Activated CD4-positive, alpha-beta T cell treated with anti-CD3 and anti-CD28 coated beads, Interleukin-2, Interleukin-6, amounts not matched to agents 100 ng/mL and 50 ng/mL, durations not matched to agents 16 hours and 8 hours (primary cell): ENCODE data around the gene RASGRP1.
A peak's percentile ranks its signal among the peaks of the same experiment; 100 is the strongest.

Source experiments
- DNase-seq: peaks from one replicate; pipeline ENCODE4 v3.0.0-alpha.2; 2020

RASGRP1 gene

DNA sequence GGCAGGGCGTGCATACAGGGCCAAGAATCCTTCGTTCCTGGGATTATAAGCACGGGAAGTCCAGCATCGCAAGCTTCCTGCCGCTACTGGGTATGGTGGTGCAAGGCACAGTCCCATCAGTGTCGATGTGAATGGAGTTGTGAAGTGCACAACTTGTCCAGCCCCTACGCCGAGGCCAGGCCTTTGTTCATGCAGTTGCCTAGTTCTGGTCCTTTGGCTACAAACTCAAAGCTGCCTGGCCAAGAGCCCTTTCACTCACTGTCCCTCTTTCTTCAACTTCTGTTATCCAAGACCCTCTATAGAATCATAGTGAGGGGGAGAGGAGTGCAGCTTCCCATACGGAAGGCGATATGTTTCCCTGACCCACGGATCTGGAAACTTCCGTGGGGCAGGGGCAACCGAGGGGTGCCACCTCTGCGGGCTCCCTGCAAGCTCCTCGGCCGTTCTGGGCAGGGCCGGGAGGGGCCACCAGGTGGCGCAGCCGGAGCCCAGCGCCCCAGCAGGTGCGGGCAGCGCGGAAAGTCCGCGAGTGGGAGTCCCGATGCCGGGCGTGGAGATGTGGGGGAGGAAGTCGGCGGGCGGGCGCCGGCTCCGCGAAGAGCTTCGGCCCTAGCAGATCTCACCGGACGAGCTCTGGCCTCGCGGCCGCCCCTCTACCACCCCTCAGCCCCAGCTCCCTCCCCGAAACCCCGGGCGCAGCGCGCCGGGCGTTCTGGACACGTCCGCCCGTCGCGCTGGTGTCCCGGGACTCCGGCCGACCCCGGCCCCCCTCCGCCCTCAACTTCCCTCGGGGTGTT, 693 bp downstream of the RASGRP1 start:
- peak; percentile 93 for DNase-seq

DNA sequence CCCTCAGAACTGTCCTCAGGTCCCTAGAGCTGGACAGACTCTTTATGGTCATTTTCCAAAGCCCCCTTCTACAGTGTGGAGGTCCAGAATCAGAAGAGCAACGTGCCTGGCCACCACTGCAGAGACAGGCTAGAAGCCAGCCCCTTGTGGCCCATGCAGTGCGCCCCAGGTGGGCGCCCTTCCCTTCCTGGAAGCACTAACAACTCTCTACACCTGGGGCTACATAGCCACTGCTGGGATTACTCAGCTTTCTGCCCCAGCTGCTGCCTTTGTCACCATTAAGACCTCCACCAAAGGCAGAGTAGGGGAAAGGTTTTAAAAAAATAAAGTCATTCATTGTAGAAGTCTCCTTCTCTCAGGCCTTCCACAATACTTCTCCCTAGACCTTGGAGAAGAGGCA, 2.3 kb downstream of the RASGRP1 start:
- peak; percentile 46 for DNase-seq

DNA sequence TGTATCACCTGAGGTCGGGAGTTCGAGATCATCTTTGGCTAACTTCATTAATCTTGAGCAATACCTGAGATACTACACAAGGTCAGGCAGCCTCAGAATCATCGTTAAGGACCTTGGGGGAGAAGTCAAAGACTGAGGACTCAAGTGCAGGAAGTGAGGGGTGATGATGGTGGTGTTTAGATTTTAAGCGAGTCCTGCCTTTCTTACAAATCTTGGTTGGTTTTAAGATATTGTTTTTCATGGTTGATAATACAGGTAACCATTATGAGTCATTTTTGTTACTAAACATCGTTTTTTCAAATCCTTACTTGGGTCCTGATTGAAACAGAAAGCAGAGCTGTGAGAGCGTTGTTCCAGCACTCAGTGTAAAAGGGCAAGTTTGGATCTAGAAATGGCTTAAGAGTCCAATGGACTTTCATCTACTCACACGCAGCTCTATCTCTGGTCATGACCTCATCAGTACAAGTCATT, 4.1 kb downstream of the RASGRP1 start:
- peak; percentile 87 for DNase-seq

DNA sequence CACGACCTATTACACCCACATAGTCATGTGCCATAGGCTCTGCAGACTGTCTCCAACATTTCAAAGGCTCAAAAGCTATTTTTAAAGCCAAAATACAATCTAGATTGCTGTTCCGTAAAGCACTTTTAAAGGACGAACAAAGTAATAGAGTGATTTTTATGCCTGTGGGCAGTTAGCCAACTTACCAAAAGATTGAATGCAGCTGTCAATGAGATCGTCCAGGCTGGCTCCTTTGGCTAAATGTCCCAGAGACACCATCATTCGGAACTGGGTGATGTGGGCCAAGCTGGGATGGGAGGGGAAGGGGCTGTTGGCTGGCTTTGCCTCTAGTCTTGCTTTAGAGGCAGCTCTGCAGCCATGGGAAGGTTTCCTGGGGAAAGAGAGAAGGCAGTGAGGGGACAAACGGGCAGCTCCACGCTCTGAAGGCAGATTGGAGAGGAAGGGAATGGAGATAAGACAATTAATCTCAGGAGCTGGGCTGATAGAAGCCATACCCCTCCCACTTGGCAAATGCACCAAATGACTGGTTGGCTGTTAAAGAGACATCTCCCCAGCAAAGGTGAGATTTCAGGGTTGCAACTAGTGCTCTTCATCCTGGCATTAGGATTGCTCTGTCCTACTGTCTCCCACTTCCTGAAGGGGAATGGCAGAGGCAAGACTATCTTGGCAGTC, 4.8 kb downstream of the RASGRP1 start:
- peak; percentile 47 for DNase-seq

DNA sequence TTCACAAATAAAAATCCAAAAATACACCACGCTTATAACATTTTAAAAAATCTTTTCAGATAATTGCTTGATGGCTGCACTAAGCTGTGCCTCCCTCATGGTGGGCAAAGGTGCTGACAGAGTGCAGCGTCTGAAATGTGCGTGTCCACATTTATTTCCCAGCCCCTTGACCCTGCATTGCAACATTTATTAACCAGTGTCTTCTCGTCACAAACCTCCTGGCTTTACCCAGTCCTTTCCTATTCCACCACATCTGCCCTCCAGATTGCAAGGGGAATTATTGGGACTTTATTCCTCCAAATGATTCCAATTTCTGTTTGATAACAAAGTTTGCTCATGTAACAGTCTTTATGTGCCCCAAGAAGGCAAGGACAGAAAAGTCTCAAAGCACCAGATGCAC, 5.5 kb downstream of the RASGRP1 start:
- DNase-seq, result no peak

DNA sequence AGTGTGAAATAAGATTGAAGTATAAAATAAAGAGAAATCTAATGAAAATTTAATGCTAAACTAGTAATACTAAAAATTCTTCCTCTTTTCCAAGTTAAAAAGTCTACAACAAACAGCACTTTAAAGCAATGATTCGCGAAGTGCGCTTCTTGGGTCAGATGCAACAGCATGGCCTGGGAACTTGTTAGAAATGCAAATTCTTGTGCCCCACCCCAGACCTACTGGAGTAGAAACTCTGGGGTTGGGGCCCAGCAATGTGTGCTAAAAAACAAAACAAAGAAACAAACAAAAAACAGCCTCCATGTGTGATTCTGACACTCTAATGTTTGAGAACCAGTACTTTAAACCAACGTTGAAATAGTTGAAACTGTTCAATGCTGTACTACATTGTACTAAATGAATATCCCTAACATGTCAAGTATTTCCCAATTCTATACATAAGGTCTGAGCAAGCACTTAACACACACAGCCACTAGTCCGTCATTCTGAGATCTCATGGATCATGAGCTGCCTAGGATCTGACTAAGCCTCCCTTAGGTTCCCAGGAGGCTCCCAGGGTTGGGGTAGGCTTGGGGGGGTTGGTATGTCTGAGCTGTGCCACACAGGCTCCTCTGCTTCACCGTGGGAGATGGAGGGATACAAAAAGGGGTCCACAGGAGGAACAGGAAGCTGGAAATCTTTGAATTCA, 6.1 kb downstream of the RASGRP1 start:
- DNase-seq, result no peak

DNA sequence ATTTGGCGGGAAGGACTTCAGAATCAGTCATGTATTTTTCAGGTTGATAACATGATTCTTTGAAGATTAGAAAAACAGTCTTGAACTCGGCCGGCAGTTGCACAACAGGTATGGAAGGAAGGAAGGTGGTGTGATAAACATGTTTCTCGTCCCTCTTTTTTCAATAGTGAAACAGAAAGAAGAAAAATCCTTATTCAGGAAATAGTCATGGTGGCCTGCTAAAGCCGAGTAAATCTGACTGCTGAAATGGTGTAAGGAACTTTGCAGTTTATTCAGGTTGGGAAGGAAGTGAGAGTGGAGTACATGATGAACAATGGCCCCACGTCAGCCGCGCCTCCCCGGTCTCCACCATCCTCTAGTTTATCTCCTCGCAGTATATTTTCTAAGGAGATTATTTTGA, 6.7 kb downstream of the RASGRP1 start:
- peak; percentile 44 for DNase-seq

DNA sequence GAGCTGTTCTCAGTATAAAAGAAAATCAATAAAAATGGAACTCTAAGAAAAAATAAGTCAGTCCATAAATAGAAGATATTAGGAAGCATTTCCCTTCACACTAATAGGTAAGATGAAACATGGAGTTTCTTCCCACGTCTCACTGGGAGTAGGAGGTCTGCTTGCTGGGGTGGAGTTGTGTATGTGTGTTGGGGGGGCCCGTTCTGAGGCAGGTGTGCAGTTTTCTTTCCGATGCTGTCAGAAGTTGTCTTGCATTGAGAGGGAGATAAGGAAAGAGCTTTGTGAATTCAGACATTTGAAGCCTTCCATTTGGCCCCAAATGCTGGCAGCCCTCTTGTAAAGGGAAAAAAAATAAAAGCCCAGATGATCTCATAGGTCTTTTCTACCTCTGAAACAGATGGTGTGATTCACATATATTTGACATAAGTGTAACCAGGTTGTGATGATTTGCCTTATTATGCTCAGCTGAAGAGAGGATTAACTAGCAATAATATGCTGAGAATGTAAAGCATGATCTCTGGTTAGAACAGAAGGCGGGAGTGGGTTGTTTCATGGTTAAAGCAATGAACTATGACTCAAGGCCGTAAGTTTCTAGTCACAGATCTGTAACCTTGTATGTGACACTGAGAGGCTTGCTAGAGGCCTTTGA, 8.8 kb downstream of the RASGRP1 start:
- peak; percentile 68 for DNase-seq

DNA sequence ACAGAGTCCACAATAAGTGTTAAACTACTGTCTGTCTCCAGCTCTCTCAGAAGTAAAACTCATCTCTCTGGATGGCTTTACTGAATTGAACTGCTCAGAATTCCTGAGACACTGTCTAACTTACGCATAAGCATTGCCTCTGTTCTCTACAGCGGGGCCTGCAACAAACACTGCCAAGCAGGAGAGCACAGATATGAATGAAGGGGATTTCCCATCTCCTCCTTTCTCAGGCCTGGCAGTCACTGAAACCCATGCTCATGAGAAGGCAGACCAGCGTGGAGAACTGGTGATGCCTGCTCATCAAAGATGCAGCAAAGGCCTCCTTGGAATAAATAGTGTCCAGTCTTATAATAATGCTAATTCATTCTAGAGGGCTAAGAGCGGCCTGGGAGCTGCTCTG, 10.3 kb downstream of the RASGRP1 start:
- peak; percentile 77 for DNase-seq

DNA sequence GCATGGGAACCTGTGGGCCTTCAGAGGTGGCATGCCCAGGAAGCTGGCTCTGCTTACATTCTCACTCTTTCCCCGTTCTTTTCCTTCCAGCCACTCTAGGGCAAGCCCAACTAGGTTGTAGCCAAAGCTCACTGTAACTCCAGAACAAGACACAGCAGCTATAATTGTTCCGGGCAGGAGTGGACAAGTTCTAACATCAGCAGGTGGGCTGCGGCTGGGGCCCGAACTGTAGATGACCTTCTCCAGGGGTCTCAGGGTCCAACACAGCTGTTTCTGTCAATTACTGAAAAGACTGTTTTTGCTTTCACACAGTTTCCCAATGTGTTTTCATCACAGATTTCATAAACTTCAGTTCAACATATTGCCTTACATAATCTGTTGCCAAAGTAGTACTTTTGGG, 11.5 kb downstream of the RASGRP1 start:
- DNase-seq, result no peak

DNA sequence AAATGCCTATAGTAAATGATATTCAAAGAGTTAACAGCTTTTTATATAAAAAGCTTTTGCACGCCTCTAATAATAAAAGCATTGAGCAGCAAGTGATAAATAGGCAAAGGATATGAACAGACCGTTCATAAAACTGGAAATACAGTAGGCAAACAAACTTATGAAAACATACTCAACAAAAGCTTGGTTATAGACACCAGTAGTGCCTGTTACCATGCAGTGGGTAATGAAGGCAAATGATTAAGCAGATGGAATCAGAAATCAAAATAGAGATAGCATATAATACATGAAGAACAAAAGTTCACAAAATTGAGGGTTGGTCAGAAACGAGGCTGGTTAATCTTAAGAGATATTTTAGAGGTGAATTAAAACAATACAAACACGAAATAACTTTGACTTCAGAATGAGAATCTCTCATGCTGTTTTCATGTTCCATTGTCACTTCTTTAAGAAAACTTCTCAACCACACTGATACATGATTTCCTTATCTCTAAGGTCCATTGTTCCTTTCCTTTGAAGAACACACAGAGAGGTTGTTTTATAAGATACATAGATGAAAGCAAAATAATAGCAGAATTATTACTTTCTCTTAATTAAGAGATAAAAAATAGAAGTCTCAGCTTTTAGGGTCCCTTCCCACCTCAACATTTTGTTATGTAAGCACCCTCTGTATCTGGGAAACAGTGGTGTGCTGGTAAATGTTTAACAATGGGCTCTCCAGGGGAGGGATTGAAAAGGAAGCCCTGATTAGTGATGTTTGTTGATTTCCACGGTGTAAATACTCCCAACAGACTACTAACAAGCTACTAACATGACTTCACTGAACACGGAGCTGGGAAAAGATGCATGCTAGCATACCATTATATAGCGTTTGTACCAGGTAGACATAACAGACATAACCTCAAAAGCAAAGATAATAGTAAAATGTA, 12.6 kb downstream of the RASGRP1 start:
- no peak for DNase-seq

DNA sequence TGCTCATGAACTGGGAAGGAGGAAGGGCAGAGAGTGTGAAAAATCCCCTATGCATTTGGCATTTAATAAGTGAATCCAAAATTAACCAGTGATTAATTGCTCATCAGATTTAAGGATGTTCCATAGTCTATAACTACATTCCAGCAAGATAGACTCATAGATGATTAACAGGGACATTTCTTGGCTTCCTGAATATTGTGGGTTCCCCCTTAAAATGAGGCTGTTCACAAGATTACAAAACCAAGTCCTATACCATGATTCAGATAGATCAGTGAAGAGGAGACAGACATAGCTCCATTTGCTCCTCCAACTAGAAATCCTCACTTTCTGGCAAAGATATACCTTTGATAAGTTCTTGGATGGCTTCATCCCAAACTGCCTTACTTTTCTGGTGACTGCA, 15.4 kb downstream of the RASGRP1 start:
- DNase-seq, result no peak

DNA sequence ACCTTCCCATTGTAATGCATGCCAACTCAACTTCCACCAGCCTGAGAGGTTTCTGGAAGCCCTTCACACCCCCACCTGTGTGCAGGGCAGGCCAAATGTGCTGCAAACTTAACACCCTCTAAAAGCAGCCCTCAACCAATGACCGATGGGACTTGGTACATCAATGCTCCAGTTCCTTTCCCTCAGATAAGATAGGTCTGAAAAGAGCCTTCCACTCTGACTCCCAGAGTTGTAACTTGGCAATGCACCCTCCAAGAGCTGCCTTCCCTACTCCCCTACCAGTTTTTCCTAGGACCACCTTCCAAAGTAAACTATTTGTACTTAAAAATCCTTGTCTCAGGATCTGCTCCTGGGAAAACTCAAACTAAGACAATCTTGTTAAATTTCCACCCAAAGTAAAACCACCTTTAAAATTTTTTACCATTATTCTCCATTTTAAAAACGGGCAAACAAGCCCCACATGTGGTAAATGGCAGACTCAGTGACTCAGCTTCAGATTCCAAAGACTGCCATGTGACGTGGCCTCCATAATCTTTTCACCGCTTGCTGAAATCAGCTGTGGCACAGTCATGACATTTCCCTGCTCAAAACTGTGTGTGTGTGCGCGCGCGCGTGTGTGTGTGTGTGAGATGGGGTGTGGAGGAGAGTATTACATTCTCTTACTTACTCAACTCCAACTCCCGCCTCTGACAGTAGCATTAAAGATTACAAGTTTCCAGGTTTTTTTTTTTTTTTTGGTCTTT, 17.2 kb downstream of the RASGRP1 start:
- no peak for DNase-seq

DNA sequence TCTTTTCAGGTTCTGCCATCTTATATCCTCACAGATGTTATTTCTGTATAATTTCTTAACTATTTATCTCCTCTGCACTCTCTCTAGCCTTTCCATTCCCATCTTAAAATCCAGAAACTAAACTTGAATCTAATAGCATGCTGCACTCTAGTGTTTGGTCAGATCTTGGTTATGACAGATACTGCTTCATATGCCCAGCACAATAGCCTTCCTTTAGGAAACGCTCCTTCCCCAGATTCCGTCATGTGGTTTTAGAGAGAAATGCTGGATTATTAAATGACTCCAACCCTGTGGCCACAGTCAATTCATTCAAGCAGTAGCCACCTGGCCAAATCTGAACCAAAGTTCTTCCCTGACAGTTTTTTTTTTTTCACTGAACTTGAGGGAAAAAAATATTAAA, 19.4 kb downstream of the RASGRP1 start:
- DNase-seq, result no peak

DNA sequence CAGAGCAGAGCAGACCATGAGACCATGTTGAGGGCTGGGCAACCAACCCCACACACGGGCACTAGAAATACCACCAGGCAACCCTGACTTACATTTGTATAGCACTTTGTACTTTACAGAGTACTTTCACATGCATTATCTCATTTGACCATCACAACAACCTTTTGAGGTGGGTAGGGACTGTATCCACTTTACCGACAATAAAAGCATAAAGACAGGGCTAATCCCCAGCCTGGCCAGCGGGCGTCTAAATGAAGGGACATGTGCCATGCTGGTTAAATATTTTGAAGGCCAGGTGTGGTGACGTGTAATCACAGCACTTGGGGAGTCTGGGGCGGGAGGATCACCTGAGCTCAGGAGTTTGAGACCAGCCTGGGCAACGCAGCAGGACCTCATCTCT, 23.6 kb downstream of the RASGRP1 start:
- DNase-seq, result no peak

DNA sequence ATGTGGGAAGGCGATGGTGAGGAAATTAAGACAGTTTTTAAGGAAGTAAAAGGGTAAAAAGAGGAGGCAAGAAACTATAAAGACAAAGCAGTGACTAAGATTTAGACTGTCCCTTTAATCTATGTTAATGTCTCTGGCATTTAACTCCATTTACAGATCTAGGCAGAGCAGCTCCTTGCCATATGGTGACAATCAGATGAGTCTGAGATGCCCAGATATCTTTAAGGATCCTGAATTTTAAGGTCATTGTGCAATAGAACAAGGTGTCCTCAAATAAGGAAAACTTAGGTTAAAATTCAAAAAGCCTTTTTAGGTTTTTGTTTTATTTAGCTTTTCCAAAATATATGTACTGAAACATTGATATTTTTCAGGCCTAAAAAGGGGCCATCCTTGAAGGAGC, 24.1 kb downstream of the RASGRP1 start:
- DNase-seq, result no peak

DNA sequence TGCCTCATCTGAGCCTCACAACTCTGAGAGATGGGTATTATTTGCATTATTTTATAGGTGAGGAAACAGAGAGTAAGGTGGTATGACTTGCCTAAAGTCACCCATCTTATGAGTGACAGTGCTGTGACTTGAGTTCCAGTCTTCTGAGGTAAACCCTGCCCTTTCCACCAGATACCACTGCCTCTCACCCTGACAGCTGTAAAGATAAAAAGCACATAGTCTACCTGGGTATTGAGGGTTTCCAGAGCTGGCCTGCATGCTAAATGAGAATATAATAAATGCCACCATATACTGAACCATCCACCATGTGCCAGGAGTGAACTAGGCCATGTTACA, 25.6 kb downstream of the RASGRP1 start:
- no peak for DNase-seq

DNA sequence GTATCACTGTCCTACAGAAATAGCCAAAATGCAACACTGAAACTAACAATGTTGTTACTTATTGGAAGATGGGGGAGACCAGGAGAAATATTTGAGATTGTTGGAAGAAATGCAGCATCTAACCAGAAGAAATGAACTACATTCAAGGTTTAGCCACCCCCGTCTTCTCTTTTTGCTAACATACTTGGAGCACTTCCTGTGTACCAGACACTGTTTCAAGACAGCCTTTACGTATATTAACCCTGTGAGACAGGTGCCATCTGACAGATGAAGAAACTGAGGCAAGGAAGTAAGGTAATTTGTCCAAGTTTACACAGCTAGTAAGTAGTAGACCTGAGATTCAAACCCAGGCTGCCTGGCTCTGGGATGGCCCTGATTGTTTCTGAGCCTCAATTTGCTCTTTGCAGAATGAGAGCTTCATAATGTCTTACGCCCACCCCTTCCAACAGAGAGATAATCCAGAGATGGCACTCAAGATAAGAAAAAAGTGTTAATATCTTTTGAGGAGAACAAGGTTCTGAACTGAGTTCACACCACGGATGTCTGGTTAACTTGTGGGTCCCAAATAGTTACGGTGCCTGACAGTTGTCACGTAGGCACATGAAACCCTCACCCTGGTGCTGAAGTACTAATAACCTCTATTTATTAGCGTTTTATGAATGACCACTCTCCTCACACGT, 26.1 kb downstream of the RASGRP1 start:
- DNase-seq, result no peak

DNA sequence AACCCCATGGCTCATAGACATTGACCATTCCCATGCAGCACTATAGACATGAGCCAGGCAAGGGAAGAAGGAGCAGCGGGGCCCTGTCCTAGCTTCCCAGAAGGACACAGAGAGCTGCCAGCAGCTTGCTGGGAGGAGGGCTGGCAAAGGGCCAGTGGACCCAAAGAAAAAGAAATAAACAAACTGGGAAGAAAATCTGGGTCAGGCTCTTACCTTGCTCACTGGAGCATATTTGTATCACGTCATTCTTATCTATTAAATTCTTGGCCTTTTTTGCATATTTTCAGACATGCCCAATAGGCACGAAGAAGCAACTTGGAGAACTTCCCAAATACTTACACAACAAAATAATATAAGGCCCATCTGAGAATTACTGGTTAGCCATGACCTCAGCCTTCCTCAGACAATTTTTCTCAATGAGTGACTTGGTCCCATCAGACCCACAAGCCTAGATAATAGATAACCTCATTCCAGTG, 28.4 kb downstream of the RASGRP1 start:
- no peak for DNase-seq

DNA sequence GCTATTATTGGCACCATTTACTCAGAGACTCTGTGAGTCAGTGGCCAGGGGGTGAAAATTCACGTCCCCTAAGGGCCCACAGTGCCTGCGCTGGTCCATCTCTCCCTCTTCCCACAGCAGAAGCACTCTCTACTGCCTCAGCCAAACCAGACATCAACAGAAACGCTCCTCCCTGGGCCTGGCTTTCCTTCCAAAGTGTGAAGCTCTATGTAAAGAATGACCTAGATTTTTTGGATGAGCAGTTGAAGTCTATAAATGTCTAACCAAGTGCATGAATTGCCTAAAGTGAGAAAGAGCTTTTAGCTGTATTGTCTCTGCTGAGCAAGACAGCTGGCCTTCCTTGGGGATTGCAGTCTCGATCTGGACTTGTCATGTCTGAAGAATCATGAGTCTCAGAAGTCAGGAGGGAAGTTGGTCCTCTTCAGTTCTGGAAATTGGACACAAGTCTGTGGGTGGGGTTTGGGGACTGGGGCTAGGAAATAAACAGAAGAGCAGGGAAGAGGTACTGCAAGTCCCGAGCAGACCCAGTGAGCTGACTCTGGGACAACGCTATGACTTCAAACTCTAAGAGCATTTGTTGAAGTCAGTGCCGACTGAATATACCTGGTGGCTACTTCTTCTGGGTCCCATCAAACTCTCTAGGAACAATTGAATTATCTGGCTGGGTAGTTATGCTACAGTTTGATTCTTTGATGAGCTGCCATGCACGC, 29.0 kb downstream of the RASGRP1 start:
- no peak for DNase-seq
